ENCODE measurements around the gene CBX6.

The CBX6 gene

GRCh38 chr22:38872172-38872830, at the start of gene CBX6:
TSS of gene CBX6 (minus strand) at chr22:38872216. CDS start at chr22:38872190, 26 bp downstream.
- ChIA-PET POLR2A (interaction anchor here (0.5 to 0.7 kb wide), 3 partner anchors 100 to 654 kb away, joined by 3 to 4 read pairs (median 4); partner anchors contain the start of gene GTPBP1), CTCF (interaction anchor here (1.0 to 3.1 kb wide), 6 partner anchors 11 to 241 kb away, joined by 3 to 13 read pairs (median 4); no protein-coding TSS in a partner anchor)
- no peak for TF ChIP-seq CTCF (IDR thresholded peaks at IDR 0.05; ENCODE audit: control extremely low read depth, extremely low read depth, low read depth, missing control alignments)
- DNase-seq (ENCODE audit: extremely low spot score): peak; percentile 95

- POLR2A ChIA-PET: no interaction called here
- DNase-seq (ENCODE audit: extremely low spot score): no peak
- no peak for TF ChIP-seq CTCF (IDR thresholded peaks at IDR 0.05; ENCODE audit: control extremely low read depth, extremely low read depth, low read depth, missing control alignments)
- CTCF ChIA-PET: interaction anchor here (1.0 to 1.6 kb wide), 2 partner anchors 53 to 248 kb away, joined by 3 read pairs; no protein-coding TSS in a partner anchor
Observed at GRCh38 chr22:38921806-38922205, 49.8 kb upstream of the CBX6 start.

- ChIA-PET CTCF (interaction anchor here (1.0 to 1.7 kb wide), 3 partner anchors 52 to 250 kb away, joined by 3 to 4 read pairs (median 3); no protein-coding TSS in a partner anchor), POLR2A (no interaction called here)
- no peak for TF ChIP-seq CTCF (IDR thresholded peaks at IDR 0.05; ENCODE audit: control extremely low read depth, extremely low read depth, low read depth, missing control alignments)
- no peak for DNase-seq (ENCODE audit: extremely low spot score)
Observed at GRCh38 chr22:38921120-38921519, 49.1 kb upstream of the CBX6 start.

- ChIA-PET POLR2A (no interaction called here), CTCF (interaction anchor here (1.5 to 1.7 kb wide), 3 partner anchors 36 to 252 kb away, joined by 3 to 4 read pairs (median 4); no protein-coding TSS in a partner anchor)
- DNase-seq (ENCODE audit: extremely low spot score): no peak
- no peak for TF ChIP-seq CTCF (IDR thresholded peaks at IDR 0.05; ENCODE audit: control extremely low read depth, extremely low read depth, low read depth, missing control alignments)
Observed at GRCh38 chr22:38919631-38920190, 47.7 kb upstream of the CBX6 start.

GRCh38 chr22:38911434-38911833, 39.4 kb upstream of the CBX6 start:
- DNase-seq (ENCODE audit: extremely low spot score): no peak
- TF ChIP-seq CTCF (IDR thresholded peaks at IDR 0.05; ENCODE audit: control extremely low read depth, extremely low read depth, low read depth, missing control alignments): no peak
- ChIA-PET POLR2A (no interaction called here), CTCF (interaction anchor here (1.3 to 1.9 kb wide), 3 partner anchors 14 to 41 kb away, joined by 3 to 8 read pairs (median 6); no protein-coding TSS in a partner anchor)

- no peak for DNase-seq (ENCODE audit: extremely low spot score)
- ChIA-PET POLR2A (no interaction called here), CTCF (no interaction called here)
- no peak for TF ChIP-seq CTCF (IDR thresholded peaks at IDR 0.05; ENCODE audit: control extremely low read depth, extremely low read depth, low read depth, missing control alignments)
Observed at GRCh38 chr22:38907767-38908166, 35.8 kb upstream of the CBX6 start.

All from GM10248 (cell line).